Measurements from ENCODE around the gene ADGRF3.
"Not testable (repeated sequence)": the region's sequence is repeated elsewhere in the genome, so short reads cannot be mapped to it uniquely, and the experiment has no call there.

ADGRF3 gene

DNA sequence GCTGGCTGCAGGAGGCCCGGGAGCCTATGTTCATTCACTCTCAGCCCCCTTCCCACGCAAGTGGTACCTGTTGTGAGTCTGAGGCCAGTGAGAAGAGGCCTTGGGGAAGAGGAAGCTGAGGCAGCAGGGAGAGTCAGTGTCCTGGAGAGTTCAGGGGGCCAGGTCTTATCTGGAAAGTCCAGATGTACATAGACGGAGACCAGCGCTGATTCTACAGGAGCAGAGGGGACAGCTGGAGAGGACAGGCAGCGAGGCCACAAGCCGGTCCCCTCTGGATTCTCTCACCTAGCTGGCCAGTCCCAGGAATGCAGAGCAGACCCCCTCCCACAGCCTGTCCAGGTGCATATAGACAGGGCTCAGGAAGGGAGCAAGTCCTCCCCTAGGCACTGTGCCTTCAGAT is 29.7 kb downstream of the ADGRF3 start:
- DNase-seq (ENCODE audit: low read depth), result no peak

DNA sequence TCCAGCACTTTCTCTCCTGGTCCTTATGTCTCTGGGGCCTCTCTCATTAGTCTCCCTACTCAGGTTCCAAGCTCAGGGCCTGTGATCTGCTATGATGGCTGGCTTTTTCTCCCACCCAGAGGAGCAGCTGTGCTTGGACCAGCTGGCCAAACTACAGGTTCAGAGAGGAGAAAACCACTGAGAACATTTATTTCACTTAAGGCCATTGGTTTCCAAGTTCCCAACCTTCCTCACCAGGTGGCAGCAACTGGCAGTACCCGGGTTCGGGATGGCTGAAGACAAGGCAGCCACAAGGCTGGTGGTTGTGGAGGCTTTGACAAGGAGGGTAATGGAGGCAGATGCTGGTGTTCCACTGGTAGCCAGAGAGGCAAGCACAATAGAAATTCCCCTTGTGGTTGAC is 30.5 kb downstream of the ADGRF3 start:
- DNase-seq (ENCODE audit: low read depth), result no peak

DNA sequence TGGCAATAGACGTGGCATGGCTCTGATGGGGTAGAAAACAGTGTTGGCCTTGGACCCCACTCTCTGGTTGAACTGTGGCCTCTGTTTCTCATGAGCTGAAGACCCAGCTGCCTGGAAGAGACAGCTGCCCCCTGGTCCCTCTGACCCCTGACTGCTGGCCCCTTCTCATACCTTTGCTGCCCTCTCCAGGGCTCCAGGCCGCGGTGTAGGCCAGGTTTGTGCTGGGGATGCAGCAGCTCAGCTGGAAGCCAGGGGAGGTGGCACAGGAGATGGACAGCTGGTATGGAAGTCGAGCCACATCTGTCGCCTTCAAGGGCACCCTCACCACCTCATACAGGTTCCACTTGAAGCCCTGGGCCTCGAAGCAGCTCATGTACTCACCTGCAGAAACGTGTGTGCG is 32.3 kb downstream of the ADGRF3 start:
- DNase-seq (ENCODE audit: low read depth), result no peak

DNA sequence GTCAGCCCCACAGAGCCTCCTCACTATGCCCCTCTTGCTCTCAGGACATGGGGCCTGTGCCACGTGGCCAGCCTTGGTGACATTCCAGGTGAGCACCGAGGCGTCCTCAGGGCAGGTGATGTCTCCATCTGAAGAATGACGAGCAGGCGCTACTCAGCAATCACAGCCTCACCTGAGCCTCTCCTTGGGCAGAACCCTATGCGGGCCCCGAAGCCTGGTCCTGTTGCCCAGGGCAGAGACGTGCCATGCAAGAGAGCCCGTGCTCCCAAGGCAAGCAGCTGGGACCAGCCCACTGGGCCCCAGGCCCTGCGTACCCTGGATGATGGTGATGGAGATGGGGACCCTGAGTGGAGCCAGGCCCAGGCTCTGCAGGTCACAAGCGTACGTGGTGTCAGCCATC is 33.1 kb downstream of the ADGRF3 start:
- DNase-seq (ENCODE audit: low read depth), result no peak

- DNase-seq (ENCODE audit: low read depth), result no peak
These were observed 34.1 kb downstream of the ADGRF3 start for GRCh38 chr2:26312471-26312870.

GRCh38 chr2:26309921-26310320 is 36.7 kb downstream of the ADGRF3 start:
- DNase-seq (ENCODE audit: low read depth), result no peak

DNA sequence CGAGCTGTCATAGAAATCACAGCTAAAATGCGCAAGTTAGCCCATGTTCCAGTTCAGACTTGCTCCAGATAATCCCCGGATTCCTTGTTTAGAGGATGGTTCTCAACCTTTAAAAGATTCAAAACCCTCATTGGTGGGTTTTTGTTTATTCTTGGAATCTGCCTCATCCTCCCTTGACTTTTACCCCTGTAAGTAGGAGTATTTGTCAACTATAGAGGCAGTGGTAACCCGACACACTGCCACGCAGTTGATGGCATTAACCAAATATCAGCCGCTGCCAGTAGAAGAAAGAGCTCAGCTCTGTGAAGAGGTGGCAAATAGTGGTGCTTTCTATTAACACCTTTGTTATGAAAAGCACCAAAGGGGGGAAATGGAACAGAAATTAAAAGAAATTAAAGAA is 41.0 kb downstream of the ADGRF3 start:
- no peak for DNase-seq (ENCODE audit: low read depth)

- DNase-seq (ENCODE audit: low read depth), result not testable (repeated sequence)
These were observed 41.5 kb downstream of the ADGRF3 start for GRCh38 chr2:26305094-26305493.

DNA sequence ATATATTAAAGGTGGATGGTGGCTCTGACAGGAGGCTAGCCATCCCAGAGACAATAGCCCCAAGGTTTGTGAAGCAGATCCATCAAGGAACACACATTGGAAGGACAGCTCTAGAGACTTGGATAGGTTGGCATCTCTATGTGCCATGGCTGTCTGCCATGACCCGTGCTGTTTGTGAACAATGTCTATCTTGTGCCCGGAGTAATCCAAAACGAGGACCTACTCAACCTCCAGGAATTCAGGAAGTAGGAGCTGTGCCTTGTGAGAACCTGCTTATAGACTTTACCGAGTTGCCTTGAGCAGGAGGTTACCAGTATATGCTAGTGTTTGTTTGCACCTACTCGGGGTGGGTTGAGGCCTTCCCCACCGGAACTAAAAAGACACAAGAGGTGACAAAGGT is 43.7 kb downstream of the ADGRF3 start:
- no peak for DNase-seq (ENCODE audit: low read depth)

DNA sequence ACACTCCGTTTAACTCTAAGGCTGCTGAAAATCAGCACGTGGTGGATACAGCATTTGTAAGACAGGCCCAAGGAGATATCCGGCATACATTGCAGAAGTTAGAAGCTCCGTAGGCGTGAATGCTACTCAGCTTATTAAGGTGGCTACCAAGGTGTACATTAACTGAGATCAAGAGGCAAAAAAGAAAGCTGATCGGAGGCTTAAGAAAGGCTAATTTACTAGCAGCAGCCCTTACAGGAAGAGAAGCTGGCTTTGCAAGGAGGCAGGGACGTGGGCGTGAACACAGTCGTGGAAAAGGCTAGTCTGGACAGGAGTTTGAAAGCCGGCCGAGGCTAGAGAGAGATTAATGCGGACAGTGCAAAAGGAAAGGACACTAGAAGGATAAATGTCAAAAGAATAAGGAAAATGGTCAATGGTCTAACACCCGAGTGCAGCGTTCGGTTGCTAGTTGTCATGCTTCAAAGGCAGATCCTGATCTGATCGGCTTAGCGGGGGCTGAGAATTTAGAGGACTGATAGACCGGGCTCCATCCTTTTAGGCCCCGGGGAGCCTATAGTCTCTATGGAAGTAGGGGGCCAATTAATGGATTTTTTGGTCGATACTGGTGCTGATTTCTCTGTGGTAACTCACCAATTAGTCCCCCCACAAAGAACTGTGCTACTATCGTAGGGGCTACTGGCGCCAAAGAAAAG is 46.2 kb downstream of the ADGRF3 start:
- DNase-seq (ENCODE audit: low read depth), result peak; percentile 32

DNA sequence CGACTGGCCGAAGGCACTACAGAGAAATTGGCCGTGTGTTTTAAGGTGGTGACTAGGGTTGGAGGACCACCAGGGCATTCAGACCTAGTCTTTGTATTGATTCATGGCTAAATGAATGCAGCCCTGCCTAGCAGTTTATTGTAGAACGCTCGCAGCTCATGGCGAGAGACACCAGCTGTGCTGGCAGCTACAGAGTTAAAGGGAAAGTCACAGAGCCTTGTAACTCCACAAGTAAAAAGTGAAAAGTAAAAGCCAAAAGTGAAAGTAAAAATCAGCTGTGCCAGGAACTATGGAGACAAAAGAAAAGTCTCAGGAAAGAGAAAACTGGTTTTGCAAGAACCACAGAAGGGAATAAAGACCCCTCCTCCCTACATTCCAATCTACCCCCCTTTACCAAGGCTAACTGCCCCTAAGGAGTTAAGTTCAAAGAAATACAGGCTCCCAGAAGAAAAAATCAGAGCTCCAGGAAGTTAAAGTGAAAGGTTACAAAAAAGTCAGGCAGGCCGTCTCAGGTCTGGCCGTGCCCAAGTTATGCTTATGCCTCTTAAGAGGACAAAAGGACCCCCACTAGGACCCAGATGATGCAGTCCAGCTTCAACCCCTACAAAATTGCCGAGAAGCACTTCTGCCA is 47.0 kb downstream of the ADGRF3 start:
- peak; percentile 68 for DNase-seq (ENCODE audit: low read depth)

- peak; percentile 42 for DNase-seq (ENCODE audit: low read depth)
These were observed 47.8 kb downstream of the ADGRF3 start for GRCh38 chr2:26298638-26299393.

- no peak for DNase-seq (ENCODE audit: low read depth)
These were observed 48.3 kb downstream of the ADGRF3 start for GRCh38 chr2:26298286-26298637.

DNA sequence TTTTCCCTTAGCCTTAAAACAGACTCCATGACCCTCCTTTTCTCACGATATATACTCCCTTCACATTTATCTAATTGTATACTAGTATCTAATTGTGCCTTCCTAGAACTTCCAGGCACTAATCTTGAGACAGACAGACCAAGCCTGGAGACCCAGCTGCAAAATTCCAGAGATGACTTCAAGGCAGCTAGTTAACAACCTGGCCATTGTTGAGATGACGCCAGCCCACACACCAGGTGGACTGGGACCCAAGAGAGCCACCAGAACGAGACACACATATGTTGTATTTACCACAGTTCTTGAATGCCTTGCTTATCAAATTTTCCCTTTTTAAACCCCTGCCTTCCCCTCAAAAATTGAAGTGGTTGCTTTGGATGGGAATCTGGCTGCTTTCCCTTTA is 49.5 kb downstream of the ADGRF3 start:
- no peak for DNase-seq (ENCODE audit: low read depth)

DNA sequence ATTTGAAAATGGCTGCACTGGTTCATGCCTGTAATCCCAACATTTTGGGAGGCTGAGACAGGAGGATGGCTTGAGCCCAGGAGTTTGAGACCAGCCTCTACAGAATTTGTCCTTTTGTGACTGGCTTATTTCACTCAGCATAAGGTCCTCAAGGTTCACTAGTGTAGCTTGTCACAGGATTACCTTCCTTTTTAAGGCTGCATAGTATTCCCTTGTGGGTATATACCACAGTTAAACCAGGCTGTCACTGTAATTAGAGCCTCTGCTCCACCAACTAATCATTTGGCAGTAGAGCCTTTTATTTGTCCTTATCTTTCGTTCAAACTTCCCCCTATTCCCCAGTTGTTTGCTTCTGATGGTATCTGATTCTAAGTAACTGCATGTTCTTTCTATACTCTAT is 51.1 kb downstream of the ADGRF3 start:
- no peak for DNase-seq (ENCODE audit: low read depth)

DNA sequence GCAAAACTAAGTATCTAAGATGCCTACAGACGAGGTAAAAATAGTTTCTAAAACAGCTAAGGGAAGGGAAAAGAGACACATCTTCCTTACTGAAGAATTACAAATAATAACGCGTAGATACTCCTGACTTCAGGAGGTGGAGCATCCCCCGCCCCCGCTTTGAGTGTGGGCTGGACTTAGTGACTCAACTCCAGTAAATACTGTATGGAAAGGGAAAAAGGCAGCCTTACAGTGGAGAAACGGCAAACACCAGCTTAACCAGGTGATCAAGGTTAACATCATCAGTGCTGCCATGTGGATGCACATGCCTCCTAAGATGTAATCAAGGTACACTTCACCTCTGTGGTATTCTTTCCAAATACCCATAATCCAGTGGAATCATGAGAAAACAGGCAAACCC is 53.9 kb downstream of the ADGRF3 start:
- peak; percentile 66 for DNase-seq (ENCODE audit: low read depth)

DNA sequence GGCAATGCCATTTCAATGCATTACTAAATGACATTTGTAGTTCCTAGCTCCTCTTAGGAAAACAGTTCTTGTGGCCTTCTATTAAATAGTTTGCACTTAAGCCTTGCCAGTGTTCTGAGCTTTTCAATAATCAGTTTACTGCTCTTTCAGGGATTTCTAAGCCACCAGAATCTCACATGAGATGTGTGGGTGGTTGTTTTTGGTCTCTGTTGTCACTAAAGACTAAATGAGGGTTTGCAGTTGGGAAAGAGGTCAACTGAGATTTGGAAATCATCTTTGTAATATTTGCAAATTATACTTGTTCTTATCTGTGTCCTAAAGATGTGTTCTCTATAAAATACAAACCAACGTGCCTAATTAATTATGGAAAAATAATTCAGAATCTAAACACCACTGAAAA is 56.6 kb downstream of the ADGRF3 start:
- DNase-seq (ENCODE audit: low read depth), result no peak

GRCh38 chr2:26285931-26286330 is 60.7 kb downstream of the ADGRF3 start:
- no peak for DNase-seq (ENCODE audit: low read depth)

DNA sequence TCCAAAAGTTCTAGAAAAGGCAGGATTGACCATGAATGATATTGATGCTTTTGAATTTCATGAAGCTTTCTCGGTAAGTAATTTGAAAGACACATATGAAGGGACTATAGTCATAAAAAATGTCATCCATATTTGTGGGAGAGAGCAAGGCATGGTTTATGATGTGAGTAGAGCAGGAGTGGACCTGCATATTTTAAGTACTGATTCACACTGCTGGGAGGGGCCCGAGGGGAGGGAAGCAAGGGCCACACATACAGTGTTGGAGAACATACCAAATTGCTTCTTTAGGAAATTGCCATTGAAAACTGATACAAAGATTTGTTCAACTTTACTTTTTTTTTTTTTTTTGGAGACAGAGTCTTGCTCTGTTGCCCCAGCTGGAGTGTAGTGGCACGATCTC is 62.5 kb downstream of the ADGRF3 start:
- DNase-seq (ENCODE audit: low read depth), result peak; percentile 32

DNA sequence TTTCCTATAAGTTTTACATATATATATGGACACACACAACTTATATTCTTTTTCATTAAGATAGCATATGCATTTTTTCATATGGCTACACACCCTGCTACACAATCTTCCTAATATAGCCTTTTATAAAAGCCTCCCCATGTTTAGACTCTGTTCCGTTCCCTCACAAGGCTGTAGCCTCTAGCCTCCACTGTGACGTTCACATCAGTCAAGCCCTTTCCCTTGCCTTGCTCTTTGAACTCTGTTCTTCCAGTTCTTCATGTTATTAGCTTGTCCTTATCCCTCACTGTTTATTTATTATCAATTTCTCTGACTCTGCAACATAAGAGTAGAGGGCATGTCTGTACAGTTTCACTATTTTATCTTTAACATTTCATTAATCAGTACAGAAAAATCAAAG is 63.0 kb downstream of the ADGRF3 start:
- DNase-seq (ENCODE audit: low read depth), result no peak

GRCh38 chr2:26281226-26281625 is 65.4 kb downstream of the ADGRF3 start:
- no peak for DNase-seq (ENCODE audit: low read depth)

- no peak for DNase-seq (ENCODE audit: low read depth)
These were observed 66.7 kb downstream of the ADGRF3 start for GRCh38 chr2:26279886-26280285.

DNA sequence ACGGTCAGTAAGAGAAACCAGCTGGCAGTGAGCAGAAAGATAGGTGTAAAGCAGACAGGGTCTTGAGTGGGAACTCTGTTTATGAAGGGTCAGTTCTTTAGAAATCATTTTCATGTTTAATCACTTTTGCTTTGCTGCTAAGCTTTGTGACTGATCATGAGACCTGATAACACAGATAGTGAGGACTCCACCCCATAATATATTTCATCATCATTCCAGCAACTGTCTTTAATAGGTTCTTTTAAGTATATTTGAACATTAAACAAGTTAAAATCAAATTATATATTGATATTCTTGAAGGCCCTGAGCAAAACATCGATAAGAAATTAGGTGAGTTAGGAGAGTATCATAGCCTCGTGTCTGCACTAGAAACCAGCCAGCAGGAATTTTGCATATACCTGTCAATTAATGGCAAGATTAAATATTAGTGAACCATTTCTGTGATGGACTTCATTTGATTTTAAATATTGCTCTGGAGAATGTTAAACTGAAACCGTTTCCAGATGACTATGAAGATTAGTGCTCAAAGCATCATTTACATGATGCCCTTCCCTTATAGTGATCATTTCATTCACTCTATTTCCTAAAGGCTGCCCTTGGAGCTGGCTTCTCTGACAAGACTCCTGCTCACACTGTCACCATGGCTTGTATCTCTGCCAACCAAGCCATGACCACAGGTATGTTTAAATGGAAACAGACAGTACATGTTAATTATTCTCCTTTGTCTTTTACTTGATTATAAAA is 69.9 kb downstream of the ADGRF3 start:
- DNase-seq (ENCODE audit: low read depth), result no peak
